Calu3 (cell line): ENCODE results near the gene NETO1. TPM values are rescaled to one million over a fixed set of nuclear protein-coding genes. Genes with fewer than 3 reads are reported as not detected.

Experiments used
- BruUV-seq: library from RNA; stranded (reverse); fragments of 400-500 nt; replicated peaks from 2 replicates; lab custom pipeline; 2021; lab: Mats Ljungman, UMichigan
- CTCF ChIA-PET: fragments of 300-600 bp; sonication (Branson Sonifier 250); formaldehyde crosslinking; loops from one replicate; lab custom pipeline; 2022; ENCODE audit warnings: antibody characterized with exemption; lab: Charles Lee
- DNase-seq: peaks from one replicate; pipeline ENCODE4 v3.0.0; 2022
- H3K27ac Mint-ChIP-seq: one replicate; pipeline ENCODE4 v1.8.0; 2022; ENCODE audit warnings: mixed read lengths; ENCODE audit not compliant: unreplicated experiment
- H3K27me3 Mint-ChIP-seq: one replicate; pipeline ENCODE4 v1.8.0; 2022; ENCODE audit warnings: mixed read lengths; ENCODE audit not compliant: unreplicated experiment
- H3K36me3 Mint-ChIP-seq: one replicate; pipeline ENCODE4 v1.8.0; 2022; ENCODE audit warnings: mild to moderate bottlenecking, moderate library complexity, mixed read lengths; ENCODE audit not compliant: insufficient read depth, unreplicated experiment
- H3K4me1 Mint-ChIP-seq: one replicate; pipeline ENCODE4 v1.8.0; 2022; ENCODE audit warnings: mild to moderate bottlenecking, low read depth, mixed read lengths; ENCODE audit not compliant: unreplicated experiment
- H3K4me3 Mint-ChIP-seq: one replicate; pipeline ENCODE4 v1.8.0; 2022; ENCODE audit warnings: mild to moderate bottlenecking, low read depth, moderate library complexity, mixed read lengths; ENCODE audit not compliant: unreplicated experiment
- H3K9me3 Mint-ChIP-seq: one replicate; pipeline ENCODE4 v1.8.0; 2022; ENCODE audit warnings: low read depth, mixed read lengths; ENCODE audit not compliant: unreplicated experiment
- intact Hi-C: fragments of 100-400 bp; cut with micrococcal nuclease; formaldehyde crosslinking; loops from one replicate; pipeline ENCODE4 v1.10.0; 2022; ENCODE audit not compliant: unreplicated experiment
- total RNA-seq: library from RNA; stranded (reverse); gene quantifications from 2 replicates; pipeline ENCODE4 v1.2.3, GENCODE V29; 2022
- TF ChIP-seq, protein P1 (sequence below): fragments of 200-600 bp; IDR thresholded peaks from one replicate; pipeline ENCODE4 v1.8.0; 2022; ENCODE audit warnings: antibody characterized with exemption; ENCODE audit not compliant: unreplicated experiment

The NETO1 gene
- total RNA-seq, 1 experiment from 2014 or later, result not detected

DNA sequence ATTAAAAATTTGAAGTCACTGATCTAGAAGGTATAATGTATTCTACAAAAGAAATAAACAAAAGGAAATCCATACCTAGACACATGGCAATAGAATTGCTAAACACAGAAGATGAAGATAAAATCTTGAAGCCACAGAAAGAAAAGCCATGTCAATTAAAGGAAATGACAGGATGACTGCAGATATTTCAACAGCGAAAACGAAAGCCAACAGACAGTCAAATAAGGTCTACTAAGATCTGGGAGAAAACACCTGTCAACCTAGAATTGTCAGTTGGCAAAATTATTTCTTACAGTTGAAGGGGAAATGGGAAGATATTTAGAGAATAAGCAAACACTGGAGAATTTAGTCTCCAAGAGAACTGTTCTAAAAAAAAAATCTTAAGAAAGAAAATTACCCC, 39.2 kb downstream of the NETO1 start:
- intact Hi-C loops, result no loop called here
- Mint-ChIP-seq H3K27me3 (peaks cover 14% of the 10 kb centered on the region), H3K4me1 (no peaks in the 10 kb centered on the region), H3K9me3 (peaks cover 3% of the 10 kb centered on the region), H3K36me3 (no peaks in the 10 kb centered on the region), H3K27ac (no peak overlapping the region), H3K4me3 (no peak overlapping the region)
- no TSS peak for BruUV-seq
- CTCF ChIA-PET, result no interaction called here
- DNase-seq, result no peak
- TF ChIP-seq, protein P1, sequence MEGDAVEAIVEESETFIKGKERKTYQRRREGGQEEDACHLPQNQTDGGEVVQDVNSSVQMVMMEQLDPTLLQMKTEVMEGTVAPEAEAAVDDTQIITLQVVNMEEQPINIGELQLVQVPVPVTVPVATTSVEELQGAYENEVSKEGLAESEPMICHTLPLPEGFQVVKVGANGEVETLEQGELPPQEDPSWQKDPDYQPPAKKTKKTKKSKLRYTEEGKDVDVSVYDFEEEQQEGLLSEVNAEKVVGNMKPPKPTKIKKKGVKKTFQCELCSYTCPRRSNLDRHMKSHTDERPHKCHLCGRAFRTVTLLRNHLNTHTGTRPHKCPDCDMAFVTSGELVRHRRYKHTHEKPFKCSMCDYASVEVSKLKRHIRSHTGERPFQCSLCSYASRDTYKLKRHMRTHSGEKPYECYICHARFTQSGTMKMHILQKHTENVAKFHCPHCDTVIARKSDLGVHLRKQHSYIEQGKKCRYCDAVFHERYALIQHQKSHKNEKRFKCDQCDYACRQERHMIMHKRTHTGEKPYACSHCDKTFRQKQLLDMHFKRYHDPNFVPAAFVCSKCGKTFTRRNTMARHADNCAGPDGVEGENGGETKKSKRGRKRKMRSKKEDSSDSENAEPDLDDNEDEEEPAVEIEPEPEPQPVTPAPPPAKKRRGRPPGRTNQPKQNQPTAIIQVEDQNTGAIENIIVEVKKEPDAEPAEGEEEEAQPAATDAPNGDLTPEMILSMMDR, result no peak

DNA sequence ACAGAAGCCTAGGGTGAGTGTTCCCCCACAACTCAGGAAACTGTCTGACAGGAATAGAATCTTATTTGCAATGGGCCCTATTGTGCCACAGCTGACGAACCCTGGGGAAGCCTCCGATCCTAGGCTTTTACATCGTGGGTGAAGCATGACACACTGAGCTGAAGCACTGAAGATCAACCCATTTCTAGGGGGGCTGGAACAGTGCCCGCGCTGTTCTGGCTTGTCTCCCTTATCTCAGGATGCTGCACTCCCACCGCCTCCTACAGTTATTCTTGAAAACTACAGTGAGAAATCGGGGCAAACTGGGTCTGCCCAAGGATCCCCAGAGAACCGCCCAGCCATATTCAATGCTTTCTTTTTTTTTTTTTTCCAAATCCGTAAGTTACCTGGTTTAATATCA, 41.1 kb downstream of the NETO1 start:
- Mint-ChIP-seq H3K27ac (no peak overlapping the region), H3K27me3 (peaks cover 14% of the 10 kb centered on the region), H3K4me3 (no peak overlapping the region), H3K36me3 (no peaks in the 10 kb centered on the region), H3K9me3 (peaks cover 3% of the 10 kb centered on the region), H3K4me1 (no peaks in the 10 kb centered on the region)
- DNase-seq, result no peak
- CTCF ChIA-PET, result no interaction called here
- TF ChIP-seq, protein P1, result no peak
- intact Hi-C loops, result no loop called here
- no TSS peak for BruUV-seq

DNA sequence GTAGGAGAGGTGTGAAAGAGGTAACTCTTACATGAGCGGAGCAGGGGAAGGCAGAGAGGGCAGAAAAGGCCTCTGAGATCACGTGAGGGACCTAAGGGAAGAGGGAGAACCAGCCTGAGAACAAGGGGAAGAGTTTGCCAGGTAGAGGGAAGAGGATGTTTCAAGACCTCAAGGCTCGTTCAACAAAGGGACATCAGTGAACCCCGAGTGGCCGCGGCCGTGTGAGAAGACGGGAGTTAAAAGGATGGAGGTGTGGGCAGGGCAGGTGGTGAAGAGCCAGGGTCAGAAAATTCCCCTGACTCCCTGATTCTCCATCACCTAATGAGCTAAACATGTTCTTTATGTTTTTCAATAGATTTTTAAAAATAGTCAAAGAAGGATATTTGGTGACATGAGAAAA, 44.4 kb downstream of the NETO1 start:
- no peaks in the 10 kb centered on the region for H3K9me3 Mint-ChIP-seq
- H3K27ac Mint-ChIP-seq, result no peak overlapping the region
- no peaks in the 10 kb centered on the region for H3K27me3 Mint-ChIP-seq
- BruUV-seq, result no TSS peak
- TF ChIP-seq, protein P1, result no peak
- no peaks in the 10 kb centered on the region for H3K36me3 Mint-ChIP-seq
- DNase-seq, result no peak
- H3K4me1 Mint-ChIP-seq, result no peaks in the 10 kb centered on the region
- CTCF ChIA-PET, result no interaction called here
- intact Hi-C loops, result no loop called here
- H3K4me3 Mint-ChIP-seq, result no peak overlapping the region

DNA sequence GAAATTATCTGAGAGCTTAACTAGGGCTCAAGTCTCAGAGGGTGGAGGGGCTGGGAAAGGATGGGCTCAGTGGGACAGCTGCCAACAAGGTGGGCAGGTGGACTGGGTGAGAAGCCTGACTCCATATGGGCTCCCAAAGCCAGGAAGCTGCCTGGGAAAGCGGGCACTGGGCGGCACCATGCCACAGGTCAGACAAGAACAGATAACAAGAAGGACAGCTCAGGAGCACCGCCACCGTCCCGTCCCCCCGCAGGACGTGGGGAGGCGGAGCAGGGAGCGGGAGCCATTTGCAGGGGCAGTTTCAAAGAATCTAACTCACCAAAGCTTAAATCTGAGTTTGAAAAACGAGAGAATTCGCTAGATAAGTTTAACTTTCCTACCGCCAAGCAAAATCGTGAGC, 45.6 kb downstream of the NETO1 start:
- Mint-ChIP-seq H3K27ac (no peak overlapping the region), H3K36me3 (no peaks in the 10 kb centered on the region), H3K4me1 (no peaks in the 10 kb centered on the region), H3K4me3 (no peak overlapping the region), H3K9me3 (no peaks in the 10 kb centered on the region), H3K27me3 (no peaks in the 10 kb centered on the region)
- CTCF ChIA-PET, result interaction anchor here (0.7 kb wide), 1 partner anchor 9 kb away, joined by 3 read pairs; no protein-coding TSS in a partner anchor
- no TSS peak for BruUV-seq
- no peak for DNase-seq
- TF ChIP-seq, protein P1, result no peak
- intact Hi-C loops, result no loop called here

DNA sequence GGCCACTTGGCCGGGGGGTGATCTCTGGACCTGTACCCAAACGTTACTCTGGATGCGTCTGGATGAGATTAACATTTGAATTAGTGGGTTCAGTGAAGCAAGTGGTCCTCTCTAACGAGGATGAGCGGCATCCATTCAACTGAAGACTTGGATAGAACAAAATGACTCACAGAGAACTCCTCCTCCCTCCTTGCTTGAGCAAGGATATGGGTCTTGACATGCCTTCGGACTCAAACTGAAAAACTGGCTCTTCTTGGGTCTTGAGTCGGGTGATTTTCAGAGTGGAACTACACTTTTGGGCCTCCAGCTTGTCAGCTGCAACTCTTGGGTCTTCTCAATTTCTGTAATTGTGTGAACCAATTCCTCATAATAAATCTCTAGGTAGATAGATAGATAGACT, 47.2 kb downstream of the NETO1 start:
- CTCF ChIA-PET, result no interaction called here
- Mint-ChIP-seq H3K4me1 (no peaks in the 10 kb centered on the region), H3K9me3 (no peaks in the 10 kb centered on the region), H3K36me3 (no peaks in the 10 kb centered on the region), H3K27me3 (no peaks in the 10 kb centered on the region), H3K4me3 (no peak overlapping the region), H3K27ac (no peak overlapping the region)
- BruUV-seq, result no TSS peak
- TF ChIP-seq, protein P1, result no peak
- no peak for DNase-seq
- intact Hi-C loops, result no loop called here
